CD4-positive, CD25-positive, alpha-beta regulatory T cell (primary cell): Measurements from ENCODE around the gene RESF1. TPM values are rescaled to one million over a fixed set of nuclear protein-coding genes. Genes with fewer than 3 reads are reported as not detected.
A peak's percentile ranks its signal among the peaks of the same experiment; 100 is the strongest.

Experiments
- ATAC-seq, 2 donors: fragments of 150-1000 bp; cut with Tn5 transposase; one replicate each; pipeline ENCODE4 v1.10.0; 2021; ENCODE audit warnings: low read depth in 2 of 2, moderate number of reproducible peaks in 2 of 2, moderate library complexity in 1 of 2
- DNase-seq, 3 donors: peaks; one replicate each; pipeline versions ENCODE4 v3.0.0 to v3.0.0-alpha.2; 2012 to 2022; ENCODE audit warnings: mixed read lengths in 1 of 3
- H3K27ac ChIP-seq: one replicate; pipeline ENCODE4 v1.7.0; 2013; ENCODE audit warnings: mild to moderate bottlenecking, low read length; ENCODE audit not compliant: insufficient read depth, poor library complexity, severe bottlenecking
- H3K27me3 ChIP-seq: one replicate; pipeline ENCODE4 v1.7.0; 2013; ENCODE audit warnings: low read length; ENCODE audit not compliant: control insufficient read depth, insufficient read depth
- H3K36me3 ChIP-seq: one replicate; pipeline ENCODE4 v1.7.0; 2013; ENCODE audit warnings: mild to moderate bottlenecking, low read length, moderate library complexity; ENCODE audit not compliant: control insufficient read depth, insufficient read depth
- H3K4me1 ChIP-seq: 2 replicates; pipeline ENCODE4 v1.7.0; 2013; ENCODE audit warnings: mild to moderate bottlenecking, low read length; ENCODE audit not compliant: insufficient read depth, control insufficient read depth, poor library complexity, severe bottlenecking
- H3K4me3 ChIP-seq: one replicate; pipeline ENCODE4 v1.7.0; 2013; ENCODE audit warnings: low read depth, mild to moderate bottlenecking, low read length, moderate library complexity
- H3K9me3 ChIP-seq, 2 experiments: 1 replicate in 1 of 2; 2 replicates in 1 of 2; pipeline ENCODE4 v1.7.0; 2013; ENCODE audit warnings: low read length in 2 of 2, mild to moderate bottlenecking in 1 of 2, moderate library complexity in 1 of 2; ENCODE audit not compliant: control insufficient read depth in 2 of 2
- H3K27ac Mint-ChIP-seq, 3 donors: one replicate each; pipeline ENCODE4 v1.8.0; 2020 to 2022; ENCODE audit warnings: mild to moderate bottlenecking in 3 of 3, mixed read lengths in 3 of 3, moderate library complexity in 2 of 3
- H3K27me3 Mint-ChIP-seq: one replicate; pipeline ENCODE4 v1.8.0; 2022; ENCODE audit warnings: mild to moderate bottlenecking, mixed read lengths
- H3K36me3 Mint-ChIP-seq: one replicate; pipeline ENCODE4 v1.8.0; 2020; ENCODE audit warnings: mixed read lengths
- H3K4me1 Mint-ChIP-seq, 4 donors: one replicate each; pipeline ENCODE4 v1.8.0; 2020 to 2022; ENCODE audit warnings: mixed read lengths in 4 of 4, mild to moderate bottlenecking in 1 of 4
- H3K4me3 Mint-ChIP-seq, 4 donors: one replicate each; pipeline ENCODE4 v1.8.0; 2020 to 2022; ENCODE audit warnings: mild to moderate bottlenecking in 4 of 4, mixed read lengths in 4 of 4, moderate library complexity in 3 of 4
- H3K9me3 Mint-ChIP-seq, 7 donors: one replicate each; pipeline ENCODE4 v1.8.0; 2020 to 2022; ENCODE audit warnings: mixed read lengths in 7 of 7, mild to moderate bottlenecking in 3 of 7, moderate library complexity in 2 of 7
- polyA plus RNA-seq, 4 donors: library from polyadenylated mRNA; unstranded; fragments of 300-500 nt; fragmentation: Illumina TruSeq; gene quantifications; one replicate each; pipeline ENCODE4 v1.2.3, GENCODE V29; 2021
- total RNA-seq: library from RNA; stranded (reverse); gene quantifications from one replicate; pipeline ENCODE4 v1.2.3, GENCODE V29; 2022

RESF1 gene
- total and polyA plus RNA-seq, 5 donors from 2014 or later = 151 to 282 (median 183) TPM

DNA sequence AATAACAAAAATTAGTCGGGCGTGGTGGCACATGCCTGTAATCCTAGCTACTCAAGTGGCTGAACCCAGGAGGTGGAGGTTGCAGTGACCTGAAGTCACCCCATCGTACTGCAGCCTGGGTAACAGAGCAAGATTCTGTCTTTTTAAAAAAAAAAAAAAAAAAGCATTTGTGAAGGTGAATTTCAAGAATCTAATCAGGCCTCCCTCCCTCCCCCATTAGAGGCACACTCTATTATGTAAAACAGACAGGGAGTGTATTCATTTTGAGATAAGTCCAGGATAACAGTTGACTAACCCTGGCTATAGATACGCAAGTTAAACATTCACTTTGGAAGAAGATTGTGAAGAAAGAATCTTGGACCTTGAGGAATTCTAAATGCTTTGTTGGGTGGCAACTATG, 2.9 kb downstream of the RESF1 start:
- Histone ChIP-seq H3K4me3 (peak overlapping the region; percentile 98), H3K27me3 (no peaks in the 10 kb centered on the region), H3K4me1 (peaks cover 70% of the 10 kb centered on the region), H3K9me3 (no peaks in the 10 kb centered on the region), H3K27ac (peak overlapping the region; percentile 85), H3K36me3 (peaks cover 52% of the 10 kb centered on the region)
- peaks cover 11% of the 10 kb centered on the region for H3K27me3 Mint-ChIP-seq
- peaks cover 0 to 8% (median 0%) of the 10 kb centered on the region in 7 donors for H3K9me3 Mint-ChIP-seq
- H3K27ac Mint-ChIP-seq = peak overlapping the region; percentile 93 to 97 (median 93)
- peaks cover 69% of the 10 kb centered on the region for H3K36me3 Mint-ChIP-seq
- no peak for DNase-seq
- ATAC-seq = no peak
- peak overlapping the region; percentile 93 to 100 (median 98) for H3K4me3 Mint-ChIP-seq
- H3K4me1 Mint-ChIP-seq = peaks cover 23 to 74% (median 67%) of the 10 kb centered on the region in 4 donors

DNA sequence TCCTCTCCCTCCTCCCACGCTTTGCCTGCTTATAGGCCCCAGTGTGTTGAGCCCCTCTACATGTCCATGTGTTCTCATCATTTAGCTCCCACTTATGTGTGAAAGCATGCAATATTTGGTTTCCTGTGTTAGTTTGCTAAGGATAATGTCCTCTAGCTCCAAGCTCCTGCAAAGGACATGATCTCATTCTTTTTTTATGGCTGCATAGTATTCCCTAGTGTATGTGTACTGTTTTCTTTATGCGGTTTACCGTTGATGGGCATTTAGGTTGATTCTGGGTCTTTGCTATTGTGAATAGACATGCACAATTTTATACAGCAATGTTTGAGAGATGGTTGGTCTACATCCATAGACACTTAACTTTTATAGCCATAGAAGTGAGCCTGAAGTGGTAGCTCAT, 5.1 kb downstream of the RESF1 start:
- peak overlapping the region; percentile 93 to 100 (median 98) for H3K4me3 Mint-ChIP-seq
- H3K36me3 Mint-ChIP-seq = peaks cover 81% of the 10 kb centered on the region
- no peak for DNase-seq
- peaks cover 7% of the 10 kb centered on the region for H3K27me3 Mint-ChIP-seq
- peak overlapping the region; percentile 66 to 93 (median 93) for H3K27ac Mint-ChIP-seq
- H3K4me1 Mint-ChIP-seq = peaks cover 25 to 75% (median 65%) of the 10 kb centered on the region in 4 donors
- Histone ChIP-seq H3K4me3 (peak overlapping the region; percentile 98), H3K27me3 (no peaks in the 10 kb centered on the region), H3K27ac (peak overlapping the region; percentile 36), H3K4me1 (peaks cover 70% of the 10 kb centered on the region), H3K36me3 (peaks cover 69% of the 10 kb centered on the region), H3K9me3 (no peaks in the 10 kb centered on the region)
- H3K9me3 Mint-ChIP-seq = peaks cover 0 to 8% (median 0%) of the 10 kb centered on the region in 7 donors
- ATAC-seq = no peak

DNA sequence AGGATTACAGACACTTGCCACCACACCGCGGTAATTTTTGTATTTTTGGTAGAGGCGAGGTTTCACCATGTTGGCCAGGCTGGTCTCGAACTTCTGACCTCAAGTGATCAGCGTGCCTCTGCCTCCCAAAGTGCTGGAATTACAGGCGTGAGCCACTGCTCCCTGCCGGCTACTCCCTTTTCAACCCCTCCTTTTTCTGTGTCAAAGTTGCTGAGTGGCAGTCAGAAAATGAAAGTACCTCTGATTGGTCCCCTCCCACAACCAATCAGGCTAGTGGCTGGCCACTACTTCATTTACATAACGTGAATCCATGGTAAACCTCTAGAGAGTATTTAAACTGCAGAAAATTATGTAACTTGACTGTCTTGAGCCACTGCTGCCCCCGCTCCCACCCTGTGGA, 5.9 kb downstream of the RESF1 start:
- H3K36me3 Mint-ChIP-seq = peaks cover 81% of the 10 kb centered on the region
- Histone ChIP-seq H3K27ac (peak overlapping the region; percentile 71), H3K27me3 (no peaks in the 10 kb centered on the region), H3K36me3 (peaks cover 77% of the 10 kb centered on the region), H3K9me3 (peaks cover under 1% of the 10 kb centered on the region in 2 experiments), H3K4me1 (peaks cover 78% of the 10 kb centered on the region), H3K4me3 (peak overlapping the region; percentile 98)
- peaks cover 3% of the 10 kb centered on the region for H3K27me3 Mint-ChIP-seq
- peaks cover 0 to 8% (median 0%) of the 10 kb centered on the region in 7 donors for H3K9me3 Mint-ChIP-seq
- peak overlapping the region; percentile 78 to 93 (median 93) for H3K27ac Mint-ChIP-seq
- peak in 1 of 3 donors; percentile 58 for DNase-seq
- ATAC-seq = peak; percentile 40 to 54
- peaks cover 25 to 80% (median 66%) of the 10 kb centered on the region in 4 donors for H3K4me1 Mint-ChIP-seq
- peak overlapping the region; percentile 93 to 100 (median 98) for H3K4me3 Mint-ChIP-seq

DNA sequence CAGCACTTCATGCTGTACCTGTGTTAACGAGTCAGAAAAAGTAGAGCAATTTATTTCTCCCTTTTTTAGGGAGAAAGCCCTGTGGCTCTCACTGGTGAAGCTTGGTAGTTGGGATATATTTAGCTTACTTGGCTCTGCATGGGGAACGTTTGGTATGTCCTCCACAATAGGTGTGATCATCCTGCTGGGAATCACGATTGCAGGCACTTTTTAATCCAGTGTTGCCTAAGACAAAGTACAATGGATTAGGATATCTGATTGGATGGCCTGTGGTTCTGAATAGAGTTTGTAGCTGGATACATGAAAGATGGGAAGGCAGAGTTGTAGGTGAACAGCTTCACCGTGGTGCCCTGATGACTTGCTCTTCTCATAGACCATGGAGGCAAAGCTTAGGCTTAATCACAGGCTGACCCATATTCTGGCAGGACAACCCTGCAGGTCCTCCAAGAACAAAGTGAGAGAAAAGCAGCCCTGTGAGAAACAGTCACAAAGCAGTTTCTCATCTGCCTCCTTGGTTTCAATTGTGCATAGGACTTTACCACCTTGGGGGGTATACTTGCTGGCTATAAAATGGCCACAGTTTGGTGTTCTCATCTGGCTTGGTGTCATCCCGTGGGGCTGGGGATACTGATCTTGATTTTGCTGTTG, 7.5 kb downstream of the RESF1 start:
- H3K36me3 Mint-ChIP-seq = peaks cover 80% of the 10 kb centered on the region

DNA sequence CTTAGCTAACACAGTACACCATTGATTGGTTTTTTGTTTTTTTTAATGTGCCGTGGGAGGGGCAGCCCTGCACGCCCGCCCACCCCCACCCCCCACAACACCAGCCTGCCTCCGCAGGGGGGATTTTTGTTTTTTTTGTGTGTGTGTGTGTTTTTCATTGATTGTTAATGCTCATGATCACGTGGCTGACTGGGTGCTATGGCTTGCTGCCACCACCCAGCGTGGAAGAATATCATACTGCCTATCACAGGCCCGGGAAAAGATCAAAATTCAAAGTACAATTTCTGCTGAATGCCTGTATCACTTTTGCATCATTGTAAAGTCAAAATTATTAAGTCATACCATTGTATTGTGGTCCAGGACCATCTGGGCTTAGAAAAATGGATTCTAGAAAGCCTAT, 8.3 kb downstream of the RESF1 start:
- DNase-seq = no peak

More for the DNA sequence above, 7.5 kb downstream of the RESF1 start:
- no peak for DNase-seq
- peaks cover 78% of the 10 kb centered on the region for H3K4me1 ChIP-seq
- no peaks in the 10 kb centered on the region for H3K27me3 Mint-ChIP-seq
- H3K9me3 ChIP-seq = peaks cover 12 to 15% of the 10 kb centered on the region in 2 experiments
- H3K4me3 Mint-ChIP-seq = peak overlapping the region; percentile 93 to 100 (median 98)
- H3K9me3 Mint-ChIP-seq = peaks cover 0 to 13% (median 2%) of the 10 kb centered on the region in 7 donors
- peaks cover 25 to 89% (median 69%) of the 10 kb centered on the region in 4 donors for H3K4me1 Mint-ChIP-seq
- H3K4me3 ChIP-seq = peak overlapping the region; percentile 98
- H3K27me3 ChIP-seq = no peaks in the 10 kb centered on the region
- peak overlapping the region; percentile 62 for H3K27ac ChIP-seq
- peaks cover 87% of the 10 kb centered on the region for H3K36me3 ChIP-seq
- peak overlapping the region; percentile 90 to 96 (median 93) for H3K27ac Mint-ChIP-seq
- peak in 1 of 2 donors; percentile 15 for ATAC-seq

DNA sequence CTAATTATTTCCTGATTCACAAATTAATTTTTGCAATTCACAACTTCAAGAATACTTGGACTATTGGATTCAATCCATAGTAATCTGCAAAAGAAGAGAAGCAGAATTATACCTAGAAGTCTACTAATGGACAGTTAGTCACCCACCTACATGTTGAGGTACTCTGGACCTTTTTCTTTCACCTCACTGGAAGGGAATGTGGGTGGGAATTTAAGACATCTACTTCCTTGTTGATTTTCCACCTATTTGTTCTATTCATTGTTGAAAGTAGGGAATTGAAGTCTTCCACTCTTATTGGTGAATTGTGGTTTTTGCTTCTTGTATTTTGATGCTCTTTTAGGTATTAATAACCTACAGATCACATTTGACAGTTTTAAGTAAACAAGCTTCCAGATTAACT, 11.0 kb downstream of the RESF1 start:
- H3K27ac ChIP-seq = peak overlapping the region; percentile 37
- H3K4me3 Mint-ChIP-seq = peak overlapping the region; percentile 21 to 74 (median 57)
- peaks cover 35 to 48% of the 10 kb centered on the region in 2 experiments for H3K9me3 ChIP-seq
- peaks cover 93% of the 10 kb centered on the region for H3K36me3 ChIP-seq
- ATAC-seq (no peak), DNase-seq (no peak)
- peaks cover 0 to 39% (median 7%) of the 10 kb centered on the region in 7 donors for H3K9me3 Mint-ChIP-seq
- H3K27me3 ChIP-seq = no peaks in the 10 kb centered on the region
- peak overlapping the region in 1 of 3 donors; percentile 9 for H3K27ac Mint-ChIP-seq
- H3K27me3 Mint-ChIP-seq = no peaks in the 10 kb centered on the region
- H3K4me1 Mint-ChIP-seq = peaks cover 15 to 70% (median 47%) of the 10 kb centered on the region in 4 donors
- H3K4me3 ChIP-seq = peak overlapping the region; percentile 23
- H3K4me1 ChIP-seq = peaks cover 44% of the 10 kb centered on the region
- H3K36me3 Mint-ChIP-seq = peaks cover 78% of the 10 kb centered on the region

More for the DNA sequence above, 8.3 kb downstream of the RESF1 start:
- H3K27me3 Mint-ChIP-seq = no peaks in the 10 kb centered on the region
- Histone ChIP-seq H3K36me3 (peaks cover 90% of the 10 kb centered on the region), H3K4me3 (peak overlapping the region; percentile 98), H3K27me3 (no peaks in the 10 kb centered on the region), H3K4me1 (peaks cover 70% of the 10 kb centered on the region), H3K27ac (peak overlapping the region; percentile 62), H3K9me3 (peaks cover 18 to 23% of the 10 kb centered on the region in 2 experiments)
- peaks cover 80% of the 10 kb centered on the region for H3K36me3 Mint-ChIP-seq
- peaks cover 0 to 18% (median 2%) of the 10 kb centered on the region in 7 donors for H3K9me3 Mint-ChIP-seq
- peaks cover 20 to 85% (median 63%) of the 10 kb centered on the region in 4 donors for H3K4me1 Mint-ChIP-seq
- H3K27ac Mint-ChIP-seq = peak overlapping the region; percentile 90 to 96 (median 93)
- peak overlapping the region; percentile 93 to 100 (median 98) for H3K4me3 Mint-ChIP-seq
- ATAC-seq = no peak

DNA sequence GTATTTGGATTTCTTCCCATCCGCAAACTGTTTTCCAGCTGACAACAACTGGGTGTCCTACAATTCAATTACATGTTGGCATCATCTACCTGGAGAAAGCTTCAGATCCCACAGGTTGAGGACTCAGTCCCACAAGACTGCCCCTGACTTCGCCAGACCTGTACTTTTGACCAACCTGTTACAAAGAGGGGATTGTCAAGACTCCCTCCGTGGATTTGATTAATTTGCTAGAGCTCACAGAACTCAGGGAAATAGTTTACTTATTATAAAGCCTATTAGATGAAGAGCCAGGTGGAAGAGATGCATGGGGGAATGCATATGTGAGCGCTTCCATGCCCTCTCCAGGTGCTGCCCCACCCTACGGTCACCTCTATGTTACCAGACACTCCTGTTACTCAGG, 14.6 kb downstream of the RESF1 start:
- peaks cover 76% of the 10 kb centered on the region for H3K36me3 Mint-ChIP-seq
- peaks cover 98% of the 10 kb centered on the region for H3K36me3 ChIP-seq
- no peak for ATAC-seq
- H3K4me3 Mint-ChIP-seq = no peak overlapping the region
- peaks cover 13 to 41% (median 26%) of the 10 kb centered on the region in 4 donors for H3K4me1 Mint-ChIP-seq
- peaks cover 1 to 68% (median 21%) of the 10 kb centered on the region in 7 donors for H3K9me3 Mint-ChIP-seq
- H3K4me3 ChIP-seq = no peak overlapping the region
- no peaks in the 10 kb centered on the region for H3K27me3 ChIP-seq
- H3K27ac ChIP-seq = no peak overlapping the region
- peak overlapping the region in 1 of 3 donors; percentile 32 for H3K27ac Mint-ChIP-seq
- H3K27me3 Mint-ChIP-seq = no peaks in the 10 kb centered on the region
- no peak for DNase-seq
- H3K4me1 ChIP-seq = peaks cover 20% of the 10 kb centered on the region
- H3K9me3 ChIP-seq = peaks cover 61 to 80% of the 10 kb centered on the region in 2 experiments
